HepG2 (cell line): ENCODE measurements around the gene GNG7. TPM values are rescaled to one million over a fixed set of nuclear protein-coding genes. Genes with fewer than 3 reads are reported as not detected.

ENCODE experiments used
- GMEB1 ChIP-seq: sonication (generic); formaldehyde crosslinking; IDR thresholded peaks from 2 replicates; pipeline ENCODE4 v1.5.1; 2020; ENCODE audit warnings: missing genetic modification reagents, mild to moderate bottlenecking, borderline replicate concordance
- GMEB2 ChIP-seq: IDR thresholded peaks from 2 replicates; pipeline ENCODE4 v1.6.1; 2016; ENCODE audit warnings: missing biosample characterization, missing genetic modification reagents, low read depth
- HMGXB3 ChIP-seq: sonication (generic); formaldehyde crosslinking; IDR thresholded peaks from 2 replicates; pipeline ENCODE4 v1.4.0; 2020; ENCODE audit warnings: missing genetic modification reagents, borderline replicate concordance
- HOXA3 ChIP-seq: sonication (generic); formaldehyde crosslinking; IDR thresholded peaks from 2 replicates; pipeline ENCODE4 v1.5.0; 2020; ENCODE audit warnings: missing genetic modification reagents
- MAZ ChIP-seq, 2 experiments: sonication (generic) in 1 of 2; formaldehyde crosslinking in 1 of 2; IDR thresholded peaks; 2 replicates each; pipeline versions ENCODE4 v1.5.0 to v1.6.1; 2012 to 2020; ENCODE audit warnings: low read depth in 2 of 2, mild to moderate bottlenecking in 2 of 2, borderline replicate concordance in 1 of 2, improper control_type of control experiment in 1 of 2, low read length in 1 of 2, missing genetic modification reagents in 1 of 2, moderate library complexity in 1 of 2
- MLXIP ChIP-seq: sonication (generic); formaldehyde crosslinking; IDR thresholded peaks from 2 replicates; pipeline ENCODE4 v1.9.0; 2021; ENCODE audit warnings: missing genetic modification reagents, borderline replicate concordance
- MTA3 ChIP-seq: sonication (generic); formaldehyde crosslinking; IDR thresholded peaks from 2 replicates; pipeline ENCODE4 v1.4.0; 2020; ENCODE audit warnings: missing genetic modification reagents
- NFE2L2 ChIP-seq: fragments of 150-350 bp; IDR thresholded peaks from 2 replicates; pipeline ENCODE4 v1.6.1; 2014; ENCODE audit warnings: low read length
- NR2C2 ChIP-seq: sonication (generic); formaldehyde crosslinking; IDR thresholded peaks from 2 replicates; pipeline ENCODE4 v1.4.0; 2020; ENCODE audit warnings: missing genetic modification reagents, mild to moderate bottlenecking, moderate library complexity, borderline replicate concordance
- PAWR ChIP-seq: sonication (generic); formaldehyde crosslinking; IDR thresholded peaks from 2 replicates; pipeline ENCODE4 v1.4.0; 2020; ENCODE audit warnings: missing genetic modification reagents, mild to moderate bottlenecking, borderline replicate concordance
- SOX5 ChIP-seq: IDR thresholded peaks from 2 replicates; pipeline ENCODE4 v1.6.1; 2016; ENCODE audit warnings: borderline replicate concordance
- ZNF530 ChIP-seq: sonication (generic); formaldehyde crosslinking; IDR thresholded peaks from 2 replicates; pipeline ENCODE4 v1.5.0; 2020; ENCODE audit warnings: low read depth, mild to moderate bottlenecking, missing genetic modification reagents
- ZNF552 ChIP-seq: sonication (generic); formaldehyde crosslinking; IDR thresholded peaks from 2 replicates; pipeline ENCODE4 v1.9.0; 2022; ENCODE audit warnings: missing genetic modification reagents, mild to moderate bottlenecking, borderline replicate concordance
- ZUFSP ChIP-seq: sonication (generic); formaldehyde crosslinking; IDR thresholded peaks from 2 replicates; pipeline ENCODE4 v1.9.0; 2021; ENCODE audit warnings: missing genetic modification reagents, mild to moderate bottlenecking, borderline replicate concordance
- polyA plus RNA-seq, 8 experiments: library from polyadenylated mRNA; depleted of rRNA in 3 of 8; stranded (reverse) in 7 of 8; unstranded in 1 of 8; fragments of >200 nt; fragmentation: Illumina TruSeq in 4 of 8; extraction: Trizol in 4 of 8; gene quantifications; 2 replicates each; pipeline versions ENCODE4 v1.2.1 to v1.2.3, GENCODE V29; 2011 to 2016; ENCODE audit warnings: low read depth in 4 of 8, missing spikeins in 1 of 8, mixed read lengths in 1 of 8; ENCODE audit not compliant: insufficient read depth in 1 of 8
- total RNA-seq, 5 experiments: library from RNA; depleted of rRNA; stranded (reverse); fragments of >200 nt; fragmentation: Illumina TruSeq; extraction: Trizol; gene quantifications; 2 replicates each; pipeline ENCODE4 v1.2.3, GENCODE V29; 2016; ENCODE audit warnings: low read depth in 1 of 5

GNG7 gene
- total and polyA plus RNA-seq, 2 of the 13 experiments (the other 11 are each of a cell fraction or from before 2014, with no cell fraction given) = 1.4 to 3.3 TPM

GRCh38 chr19:2636897-2637683 is 65.4 kb downstream of the GNG7 start (continued):
- TF ChIP-seq ZNF530 (CRISPR knock-in tag) = no peak
- no peak for TF ChIP-seq SOX5 (CRISPR knock-in tag)
- TF ChIP-seq NR2C2 = no peak
- TF ChIP-seq HMGXB3 = no peak
- no peak for TF ChIP-seq GMEB2 (CRISPR knock-in tag)
- TF ChIP-seq MTA3 (CRISPR knock-in tag) = no peak
- no peak for TF ChIP-seq MLXIP
- no peak for TF ChIP-seq ZNF552 (CRISPR knock-in tag)
- TF ChIP-seq MAZ (IDR thresholded peaks at IDR 0.05; ENCODE audit: borderline replicate concordance, low read depth, low read length) = peak; percentile 70; the same call in 1 of the 2 replicates
- no peak for TF ChIP-seq MAZ (CRISPR knock-in tag; IDR thresholded peaks at IDR 0.05; ENCODE audit: low read depth)
- TF ChIP-seq PAWR = no peak
- TF ChIP-seq ZUFSP (CRISPR knock-in tag) = no peak
- TF ChIP-seq HOXA3 (CRISPR knock-in tag) = no peak
- TF ChIP-seq NFE2L2 = no peak
- TF ChIP-seq GMEB1 = no peak
